Activated T-helper 1 cell treated with anti-CD3 and anti-CD28 coated beads, Interleukin-2, amount 50 U/mL, for 16 hours (primary cell): ENCODE results near the gene PPIP5K1.

ENCODE experiments used
- DNase-seq, 2 donors: peaks; one replicate each; pipeline ENCODE4 v3.0.0-alpha.2; 2020; ENCODE audit warnings: low read depth in 1 of 2, low spot score in 1 of 2

The PPIP5K1 gene

GRCh38 chr15:43492266-43492665, 97.7 kb downstream of the PPIP5K1 start:
- no peak for DNase-seq

- no peak for DNase-seq
These were observed 100.8 kb downstream of the PPIP5K1 start for GRCh38 chr15:43489191-43489590.

GRCh38 chr15:43488790-43489189, 101.2 kb downstream of the PPIP5K1 start:
- DNase-seq: no peak

- no peak for DNase-seq
These were observed 102.6 kb downstream of the PPIP5K1 start for GRCh38 chr15:43487271-43487895.

- no peak for DNase-seq
These were observed 105.6 kb downstream of the PPIP5K1 start for GRCh38 chr15:43484455-43484854.
